H9 (cell line): ENCODE measurements around the gene PSMB5. TPM values are rescaled to one million over a fixed set of nuclear protein-coding genes. Genes with fewer than 3 reads are reported as not detected.

Experiments used
- DNase-seq: peaks from one replicate; pipeline ENCODE4 v3.0.0-alpha.2; 2017
- H2AFZ ChIP-seq: one replicate; pipeline ENCODE4 v1.6.1; 2013; ENCODE audit warnings: mild to moderate bottlenecking, low read length, control low read depth, moderate library complexity
- H2AK5ac ChIP-seq: 2 replicates; pipeline ENCODE4 v1.6.1; 2013; ENCODE audit warnings: low read length, control low read depth, mixed read lengths; ENCODE audit not compliant: insufficient read length
- H2BK120ac ChIP-seq: one replicate; pipeline ENCODE4 v1.6.1; 2013; ENCODE audit warnings: low read depth, mild to moderate bottlenecking, low read length, control low read depth, inconsistent platforms; ENCODE audit not compliant: poor library complexity, severe bottlenecking
- H2BK12ac ChIP-seq: 2 replicates; pipeline ENCODE4 v1.6.1; 2013; ENCODE audit warnings: low read length, control low read depth, mixed read lengths, low read depth; ENCODE audit not compliant: insufficient read length
- H2BK15ac ChIP-seq: 2 replicates; pipeline ENCODE4 v1.6.1; 2013; ENCODE audit warnings: low read depth, low read length, control low read depth
- H2BK20ac ChIP-seq: one replicate; pipeline ENCODE4 v1.6.1; 2013; ENCODE audit warnings: low read depth, mild to moderate bottlenecking, low read length, control low read depth, inconsistent platforms; ENCODE audit not compliant: poor library complexity, severe bottlenecking
- H2BK5ac ChIP-seq: 2 replicates; pipeline ENCODE4 v1.6.1; 2013; ENCODE audit warnings: low read length, control low read depth, mixed read lengths; ENCODE audit not compliant: insufficient read length
- H3K14ac ChIP-seq: 2 replicates; pipeline ENCODE4 v1.6.1; 2013; ENCODE audit warnings: low read length, control low read depth; ENCODE audit not compliant: insufficient read depth
- H3K18ac ChIP-seq: 2 replicates; pipeline ENCODE4 v1.6.1; 2013; ENCODE audit warnings: low read depth, mild to moderate bottlenecking, mixed read lengths, low read length, control low read depth; ENCODE audit not compliant: insufficient read length
- H3K23ac ChIP-seq: 2 replicates; pipeline ENCODE4 v1.6.1; 2013; ENCODE audit warnings: low read length, control low read depth, mixed read lengths, low read depth; ENCODE audit not compliant: insufficient read length
- H3K23me2 ChIP-seq: 2 replicates; pipeline ENCODE4 v1.6.1; 2013; ENCODE audit warnings: low read depth, mild to moderate bottlenecking, mixed read lengths, low read length, control low read depth; ENCODE audit not compliant: insufficient read length, poor library complexity, severe bottlenecking
- H3K27ac ChIP-seq: 2 replicates; pipeline ENCODE4 v1.5.1; 2013; ENCODE audit warnings: low read length, control low read depth, mixed read lengths, low read depth; ENCODE audit not compliant: insufficient read length
- H3K27me3 ChIP-seq: 2 replicates; pipeline ENCODE4 v1.6.1; 2013; ENCODE audit warnings: low read length, control low read depth, inconsistent platforms; ENCODE audit not compliant: insufficient read depth
- H3K4ac ChIP-seq: 2 replicates; pipeline ENCODE4 v1.6.1; 2013; ENCODE audit warnings: low read depth, mild to moderate bottlenecking, control low read depth, inconsistent platforms, low read length, moderate library complexity
- H3K4me1 ChIP-seq: 2 replicates; pipeline ENCODE4 v1.6.1; 2013; ENCODE audit warnings: low read length, control low read depth, inconsistent platforms; ENCODE audit not compliant: insufficient read depth
- H3K4me2 ChIP-seq: 2 replicates; pipeline ENCODE4 v1.6.1; 2013; ENCODE audit warnings: low read length, control low read depth, mixed read lengths; ENCODE audit not compliant: insufficient read length, insufficient read depth
- H3K56ac ChIP-seq: 2 replicates; pipeline ENCODE4 v1.6.1; 2013; ENCODE audit warnings: low read depth, mild to moderate bottlenecking, mixed read lengths, low read length, control low read depth; ENCODE audit not compliant: insufficient read length
- H3K79me1 ChIP-seq: 2 replicates; pipeline ENCODE4 v1.6.1; 2013; ENCODE audit warnings: low read depth, mild to moderate bottlenecking, moderate library complexity, low read length, control low read depth, inconsistent platforms; ENCODE audit not compliant: insufficient read depth, poor library complexity, severe bottlenecking
- H3K79me2 ChIP-seq: 2 replicates; pipeline ENCODE4 v1.6.1; 2013; ENCODE audit warnings: low read length, control low read depth, inconsistent platforms; ENCODE audit not compliant: insufficient read depth
- H3K9ac ChIP-seq: 2 replicates; pipeline ENCODE4 v1.6.1; 2013; ENCODE audit warnings: low read length, control low read depth, mixed read lengths; ENCODE audit not compliant: insufficient read length; ENCODE audit errors: extremely low read depth
- H3K9me3 ChIP-seq: one replicate; pipeline ENCODE4 v1.6.1; 2013; ENCODE audit warnings: low read depth, low read length, inconsistent platforms; ENCODE audit not compliant: control insufficient read depth
- H3T11ph ChIP-seq: one replicate; pipeline ENCODE4 v1.6.1; 2013; ENCODE audit warnings: mild to moderate bottlenecking, low read length, control low read depth, inconsistent platforms
- H4K20me1 ChIP-seq: one replicate; pipeline ENCODE4 v1.6.1; 2013; ENCODE audit not compliant: control insufficient read depth, insufficient read length, insufficient read depth
- H4K5ac ChIP-seq: 2 replicates; pipeline ENCODE4 v1.6.1; 2013; ENCODE audit warnings: low read depth, mild to moderate bottlenecking, mixed read lengths, low read length, control low read depth; ENCODE audit not compliant: insufficient read length
- H4K8ac ChIP-seq: replicated peaks from 2 replicates; pipeline ENCODE4 v1.6.1; 2013; ENCODE audit warnings: low read length, control low read depth, mixed read lengths, low read depth; ENCODE audit not compliant: insufficient read length
- H4K91ac ChIP-seq: 2 replicates; pipeline ENCODE4 v1.6.1; 2013; ENCODE audit warnings: low read depth, mild to moderate bottlenecking, moderate library complexity, mixed read lengths, low read length, control low read depth; ENCODE audit not compliant: insufficient read length
- H3K27ac Mint-ChIP-seq, 3 experiments: 2 replicates in 2 of 3; 3 replicates in 1 of 3; pipeline ENCODE4 v1.8.0; 2020 to 2021; ENCODE audit warnings: mixed read lengths in 3 of 3, mild to moderate bottlenecking in 1 of 3, moderate library complexity in 1 of 3
- H3K27me3 Mint-ChIP-seq: 2 replicates; pipeline ENCODE4 v1.8.0; 2021; ENCODE audit warnings: low read depth, mild to moderate bottlenecking, moderate library complexity, mixed read lengths
- H3K36me3 Mint-ChIP-seq, 3 experiments: 2 replicates in 2 of 3; 3 replicates in 1 of 3; pipeline ENCODE4 v1.8.0; 2020 to 2021; ENCODE audit warnings: low read depth in 3 of 3, mixed read lengths in 3 of 3; ENCODE audit not compliant: insufficient read depth in 1 of 3
- H3K4me1 Mint-ChIP-seq, 2 experiments: 2 replicates each; pipeline ENCODE4 v1.8.0; 2020; ENCODE audit warnings: mixed read lengths in 2 of 2
- H3K4me3 Mint-ChIP-seq, 2 experiments: 2 replicates in 1 of 2; 3 replicates in 1 of 2; pipeline ENCODE4 v1.8.0; 2020 to 2021; ENCODE audit warnings: mild to moderate bottlenecking in 2 of 2, mixed read lengths in 2 of 2, moderate library complexity in 1 of 2
- H3K9me3 Mint-ChIP-seq, 2 experiments: 2 replicates in 1 of 2; 3 replicates in 1 of 2; pipeline ENCODE4 v1.8.0; 2020; ENCODE audit warnings: mild to moderate bottlenecking in 2 of 2, mixed read lengths in 2 of 2, moderate library complexity in 1 of 2
- CTCF ChIP-seq: fragments of 200-600 bp; sonication (generic); conservative IDR thresholded peaks from 3 replicates; pipeline ENCODE4 v1.8.0; 2021; ENCODE audit warnings: antibody characterized with exemption, mild to moderate bottlenecking
- WGBS: extraction: QIAGEN DNeasy Blood & Tissue Kit; methylation state at CpG from one replicate; pipeline ENCODE4 v1.1.7; 2013; ENCODE audit warnings: missing lambda C conversion rate, low lambda C conversion rate, mixed read lengths; ENCODE audit not compliant: insufficient read length; ENCODE audit errors: extremely low coverage; 5-methylcytosine and 5-hydroxymethylcytosine counted together
- total RNA-seq: library from RNA; stranded (reverse); gene quantifications from 2 replicates; pipeline ENCODE4 v1.2.1, GENCODE V29; 2021

Gene PSMB5
- total RNA-seq, 1 experiment from 2014 or later: 252 TPM

DNA sequence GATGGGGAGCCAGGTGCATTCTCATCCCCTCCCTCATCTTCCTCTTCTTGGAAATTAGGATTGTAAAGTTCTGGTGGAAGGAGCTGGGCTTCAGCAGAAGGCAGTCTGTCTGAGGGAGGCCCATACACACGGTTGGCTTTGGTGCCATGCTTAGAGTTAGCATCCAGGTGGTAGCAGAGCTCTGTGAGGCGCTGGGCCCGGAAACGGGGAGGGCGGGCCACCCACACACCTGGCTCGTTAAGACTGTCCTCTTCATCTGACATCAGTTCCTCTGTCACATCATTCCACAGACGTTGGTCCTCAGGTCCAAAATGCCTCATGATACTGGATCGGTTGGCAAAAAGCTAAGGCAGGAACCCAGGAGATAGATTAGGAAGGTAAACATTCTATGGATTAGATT, 47.4 kb downstream of the PSMB5 start:
- Histone ChIP-seq H2AK5ac (no peak overlapping the region), H3K27me3 (no peaks in the 10 kb centered on the region), H3K4me2 (no peak overlapping the region), H3K79me1 (no peaks in the 10 kb centered on the region), H2AFZ (no peak overlapping the region), H2BK120ac (no peak overlapping the region), H2BK5ac (no peak overlapping the region), H3K23ac (no peak overlapping the region), H3K79me2 (no peaks in the 10 kb centered on the region), H3K4me1 (no peaks in the 10 kb centered on the region; the same call in 1 of the 2 replicates), H4K20me1 (peaks cover 3% of the 10 kb centered on the region), H3K9me3 (no peaks in the 10 kb centered on the region), H3T11ph (no peak overlapping the region), H3K56ac (no peak overlapping the region), H4K91ac (no peak overlapping the region), H3K18ac (no peak overlapping the region), H3K9ac (no peak overlapping the region), H3K14ac (no peak overlapping the region), H4K5ac (no peak overlapping the region), H3K27ac (no peak overlapping the region), H3K23me2 (peaks cover 7% of the 10 kb centered on the region), H2BK20ac (no peak overlapping the region), H3K4ac (no peak overlapping the region), H2BK15ac (no peak overlapping the region), H2BK12ac (no peak overlapping the region), H4K8ac (no peak overlapping the region)
- Mint-ChIP-seq H3K27ac (no peak overlapping the region; a peak in 1 of 7 replicates), H3K9me3 (peaks cover 0 to 12% of the 10 kb centered on the region in 2 experiments; a peak in 2 of 5 replicates), H3K4me3 (no peak overlapping the region; a peak in 1 of 5 replicates), H3K27me3 (no peaks in the 10 kb centered on the region; the same call in 1 of the 2 replicates), H3K36me3 (peaks cover 5 to 24% (median 10%) of the 10 kb centered on the region in 3 experiments; a peak in 6 of 7 replicates), H3K4me1 (no peaks in the 10 kb centered on the region; a peak in 1 of 4 replicates)
- DNase-seq: no peak
- no peak for TF ChIP-seq CTCF
- WGBS: no CpG with 5 or more reads among the region's 8 CpGs
